NCI-H460 (cell line): ENCODE data around the gene FRRS1L. TPM values are rescaled to one million over a fixed set of nuclear protein-coding genes. Genes with fewer than 3 reads are reported as not detected.
"Not testable (repeated sequence)": the region's sequence is repeated elsewhere in the genome, so short reads cannot be mapped to it uniquely, and the experiment has no call there.

Experiments
- DNase-seq: peaks from one replicate; pipeline ENCODE4 v3.0.0-alpha.2; 2016; ENCODE audit warnings: low read depth; ENCODE audit errors: extremely low read depth
- total RNA-seq: library from RNA; depleted of rRNA; stranded (reverse); fragments of >200 nt; shearing (Covaris generic); gene quantifications from 2 replicates; pipeline ENCODE4 v1.2.3, GENCODE V29; 2014

The FRRS1L gene
- total RNA-seq, 1 experiment from 2014 or later, result not detected

- no peak for DNase-seq
Measured at GRCh38 chr9:109139851-109140250, 27.2 kb downstream of the FRRS1L start.

GRCh38 chr9:109138421-109138820 lies 28.6 kb downstream of the FRRS1L start:
- DNase-seq, result no peak

- DNase-seq, result no peak
Measured at GRCh38 chr9:109134167-109134578, 32.9 kb downstream of the FRRS1L start.

GRCh38 chr9:109133533-109133932 lies 33.5 kb downstream of the FRRS1L start:
- DNase-seq, result no peak

GRCh38 chr9:109132567-109133021 lies 34.5 kb downstream of the FRRS1L start:
- DNase-seq, result no peak

GRCh38 chr9:109129470-109130197 lies 37.4 kb downstream of the FRRS1L start:
- DNase-seq, result no peak

- not testable (repeated sequence) for DNase-seq
Measured at GRCh38 chr9:109126671-109127070, 40.4 kb downstream of the FRRS1L start.

- no peak for DNase-seq
Measured at GRCh38 chr9:109124121-109124520, 42.9 kb downstream of the FRRS1L start.

- DNase-seq, result no peak
Measured at GRCh38 chr9:109122726-109123621, 44.1 kb downstream of the FRRS1L start.

- DNase-seq, result no peak
Measured at GRCh38 chr9:109121232-109121796, 45.7 kb downstream of the FRRS1L start.

GRCh38 chr9:109120204-109120789 lies 46.8 kb downstream of the FRRS1L start:
- DNase-seq, result no peak

GRCh38 chr9:109119439-109120203 lies 47.4 kb downstream of the FRRS1L start, which contains the start of gene TMEM245:
TSS of gene TMEM245 (minus strand) at chr9:109119947. CDS start at chr9:109119913, 34 bp downstream.
- DNase-seq, result peak; percentile 99

- no peak for DNase-seq
Measured at GRCh38 chr9:109118808-109119438, 48.1 kb downstream of the FRRS1L start.

- peak; percentile 77 for DNase-seq
Measured at GRCh38 chr9:109117856-109118807, 48.9 kb downstream of the FRRS1L start.

GRCh38 chr9:109115931-109116526 lies 51.0 kb downstream of the FRRS1L start:
- no peak for DNase-seq

- DNase-seq, result no peak
Measured at GRCh38 chr9:109114670-109115069, 52.4 kb downstream of the FRRS1L start.

- no peak for DNase-seq
Measured at GRCh38 chr9:109113892-109114609, 53.0 kb downstream of the FRRS1L start.
